ENCODE measurements around the gene CASP8AP2.
"Not testable (repeated sequence)": the region's sequence is repeated elsewhere in the genome, so short reads cannot be mapped to it uniquely, and the experiment has no call there.

The CASP8AP2 gene

DNA sequence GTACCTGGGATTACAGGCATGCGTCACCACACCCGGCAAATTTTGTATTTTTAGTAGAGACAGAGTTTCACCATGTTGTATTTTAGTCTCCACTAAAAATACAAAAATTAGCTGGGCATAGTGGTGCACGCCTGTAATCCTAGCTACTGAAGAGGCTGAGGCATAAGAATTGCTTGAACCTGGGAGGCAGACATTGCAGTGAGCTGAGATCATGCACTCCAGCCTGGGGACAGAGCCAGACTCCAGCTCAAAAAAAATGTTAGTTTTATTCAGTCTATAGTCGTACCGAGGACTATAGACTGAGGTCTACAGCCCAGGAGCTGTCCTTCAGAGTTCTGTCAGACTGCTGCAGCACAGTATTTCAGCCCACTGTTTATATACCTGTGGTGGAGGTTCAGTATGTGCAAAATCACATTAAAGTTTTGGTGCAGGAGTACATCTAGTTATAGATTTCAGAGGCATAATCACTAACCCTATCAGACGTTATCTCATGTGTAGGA is 3.6 kb upstream of the CASP8AP2 start:
- no peak for DNase-seq

DNA sequence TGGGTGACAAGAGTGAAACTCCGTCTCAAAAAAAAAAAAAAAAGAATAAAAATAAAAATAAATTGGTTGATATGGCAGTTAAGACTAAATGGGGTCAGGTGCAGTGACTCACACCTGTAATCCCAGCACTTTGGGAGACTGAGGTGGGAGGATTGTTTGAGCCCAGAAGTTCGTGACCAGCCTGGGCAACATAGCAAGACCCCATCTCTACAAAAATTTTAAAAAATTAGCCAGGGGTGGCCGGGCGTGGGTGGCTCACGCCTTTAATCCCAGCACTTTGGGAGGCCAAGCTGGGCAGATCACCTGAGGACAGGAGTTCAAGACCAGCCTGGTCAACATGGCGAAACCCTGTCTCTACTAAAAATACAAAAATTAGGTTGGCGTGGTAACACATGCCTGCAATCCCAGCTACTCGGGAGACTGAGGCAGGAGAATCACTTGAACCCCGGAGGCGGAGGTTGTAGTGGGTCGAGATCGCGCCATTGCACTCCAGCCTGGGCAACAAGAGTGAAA is 1.1 kb upstream of the CASP8AP2 start:
- not testable (repeated sequence) for DNase-seq

DNA sequence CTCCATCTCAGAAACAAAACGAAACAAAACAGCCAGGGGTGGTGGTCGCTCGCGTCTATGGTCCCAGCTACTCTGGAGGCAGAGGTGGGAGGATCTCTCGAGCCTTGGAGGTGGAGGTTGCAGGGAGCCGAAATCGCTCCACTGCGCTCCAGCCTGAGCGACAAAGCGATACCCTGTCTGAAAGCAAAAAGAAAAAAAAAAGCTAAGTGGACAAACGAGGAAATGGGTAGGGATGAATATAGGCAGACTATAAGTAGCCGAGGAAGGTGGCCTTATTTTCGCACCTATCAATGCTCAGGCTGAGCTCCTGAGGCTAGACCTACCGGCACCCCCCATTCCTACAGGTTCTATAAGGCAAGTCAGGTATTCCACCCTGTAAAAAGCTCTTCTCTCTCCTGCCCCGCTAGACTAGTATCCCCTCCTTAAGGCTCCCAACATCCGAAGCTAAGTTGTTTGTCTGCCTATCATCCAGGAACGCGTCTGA is 650 bp upstream of the CASP8AP2 start:
- DNase-seq: peak; percentile 46 to 52

DNA sequence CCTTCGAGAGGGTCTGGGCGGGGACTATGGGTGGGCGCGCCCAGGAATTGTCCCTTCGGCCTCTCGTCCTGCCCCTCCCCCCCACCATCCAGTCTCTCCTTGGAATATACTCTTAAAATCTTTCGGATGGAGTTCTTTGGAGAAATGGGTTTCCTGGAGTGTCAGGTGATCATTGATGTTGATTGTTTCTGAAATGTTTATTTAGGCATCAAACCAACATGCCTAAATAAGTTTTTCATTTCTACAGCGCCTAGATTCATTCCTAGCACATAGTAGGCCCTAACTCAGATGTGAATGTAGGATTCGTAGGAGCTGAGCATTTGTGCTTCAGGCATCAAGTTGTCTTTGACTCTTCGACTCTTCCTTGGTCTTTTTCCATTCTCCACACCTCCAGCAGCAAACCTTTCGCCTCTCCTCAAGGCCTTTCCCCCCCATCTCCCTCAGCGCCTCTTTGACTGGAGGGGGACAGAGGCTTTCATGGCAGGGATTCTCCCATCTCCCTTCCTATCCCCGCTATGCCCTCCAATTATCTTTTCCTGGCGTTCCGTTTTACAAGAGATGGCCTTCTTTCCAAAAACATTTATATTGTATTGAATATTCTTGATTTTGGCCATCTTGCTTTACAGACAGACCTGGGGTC is 610 bp downstream of the CASP8AP2 start:
- peak in 1 of 2 experiments; percentile 29 for DNase-seq

DNA sequence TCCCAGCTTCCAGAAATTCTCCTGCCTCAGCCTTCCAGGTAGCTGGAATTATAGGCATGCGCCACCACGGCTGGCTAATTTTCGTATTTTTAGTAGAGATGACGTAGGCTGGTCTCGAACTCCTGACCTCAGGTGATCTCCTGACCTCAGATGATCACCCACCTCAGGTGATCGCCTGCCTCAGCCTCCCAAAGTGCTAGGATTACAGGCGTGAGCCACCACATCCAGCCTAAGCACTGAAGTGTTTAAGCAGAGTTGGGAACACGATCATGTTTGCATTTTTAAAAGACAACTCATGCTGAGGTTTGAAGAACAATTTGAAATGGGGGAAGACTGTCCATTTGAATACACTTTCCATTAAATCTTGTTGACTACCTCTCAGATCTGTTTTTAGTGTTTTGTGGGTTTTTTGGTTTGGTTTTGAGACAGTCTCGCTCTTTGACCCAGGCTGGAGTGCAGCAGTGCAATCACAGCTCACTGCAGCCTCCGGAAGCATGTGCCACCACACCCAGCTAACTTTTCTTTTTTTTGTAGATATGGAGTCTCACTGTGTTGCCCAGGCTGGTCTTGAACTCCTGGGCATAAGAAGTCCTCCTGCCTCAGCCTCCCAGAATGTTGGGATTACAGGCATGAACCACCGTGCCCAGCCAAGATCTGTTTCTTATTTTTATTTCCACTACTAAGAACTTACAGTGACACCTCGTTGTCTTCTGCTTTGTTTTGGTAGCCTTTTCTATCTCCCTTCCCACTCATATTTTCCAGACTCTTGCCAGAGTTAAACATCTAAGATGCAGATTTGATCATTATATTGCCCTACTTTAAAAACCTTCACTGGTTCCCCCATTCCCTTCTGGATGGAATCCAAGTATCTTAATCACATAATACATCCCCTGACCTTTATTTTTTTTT is 5.5 kb downstream of the CASP8AP2 start:
- peak; percentile 53 to 66 for DNase-seq

DNA sequence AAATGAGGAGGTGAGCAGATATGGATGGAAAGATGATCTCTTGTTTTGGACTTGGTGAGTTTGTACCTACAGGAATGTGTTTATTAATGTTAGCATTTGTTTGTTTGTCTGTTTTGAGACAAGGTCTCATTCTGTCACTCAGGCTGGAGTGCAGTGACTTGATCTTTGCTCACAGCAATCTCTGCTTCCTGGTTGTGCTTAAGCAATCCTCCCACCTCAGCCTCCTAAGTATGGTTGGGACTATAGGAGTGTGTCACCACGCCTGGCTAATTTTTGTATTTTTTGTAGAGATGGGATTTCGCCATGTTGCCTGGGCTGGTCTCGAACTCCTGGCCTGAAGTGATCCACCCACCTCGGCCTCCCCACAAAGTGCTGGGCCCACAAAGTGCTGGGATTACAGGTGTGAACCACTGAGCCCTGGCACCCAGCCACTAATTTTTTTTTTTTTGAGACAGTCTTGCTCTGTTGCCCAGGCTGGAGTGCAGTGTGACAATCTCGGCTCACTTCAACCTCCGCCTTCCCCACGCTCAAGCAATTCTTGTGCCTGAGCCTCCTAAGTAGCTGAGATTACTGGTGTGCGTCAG is 7.1 kb downstream of the CASP8AP2 start:
- no peak for DNase-seq

DNA sequence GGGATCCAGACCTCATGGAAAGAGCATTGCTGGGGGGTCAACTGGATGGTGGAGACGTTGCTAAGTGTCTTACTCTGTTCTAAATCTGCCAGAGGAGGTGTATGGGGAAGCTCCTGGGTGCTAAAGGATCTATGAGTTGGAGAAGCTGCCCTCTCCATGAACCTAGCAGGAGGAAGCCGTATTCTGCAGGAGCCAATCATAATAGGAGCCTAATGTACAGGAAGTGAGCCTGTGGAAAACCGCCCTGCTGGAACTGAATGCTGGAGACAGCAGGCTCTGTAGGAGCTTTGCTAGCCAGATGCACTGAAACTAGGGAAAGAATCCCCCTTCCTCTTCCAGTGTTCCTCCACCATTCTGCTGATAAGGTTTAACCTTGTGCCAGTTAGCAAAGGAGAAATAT is 10.9 kb downstream of the CASP8AP2 start:
- no peak for DNase-seq

DNA sequence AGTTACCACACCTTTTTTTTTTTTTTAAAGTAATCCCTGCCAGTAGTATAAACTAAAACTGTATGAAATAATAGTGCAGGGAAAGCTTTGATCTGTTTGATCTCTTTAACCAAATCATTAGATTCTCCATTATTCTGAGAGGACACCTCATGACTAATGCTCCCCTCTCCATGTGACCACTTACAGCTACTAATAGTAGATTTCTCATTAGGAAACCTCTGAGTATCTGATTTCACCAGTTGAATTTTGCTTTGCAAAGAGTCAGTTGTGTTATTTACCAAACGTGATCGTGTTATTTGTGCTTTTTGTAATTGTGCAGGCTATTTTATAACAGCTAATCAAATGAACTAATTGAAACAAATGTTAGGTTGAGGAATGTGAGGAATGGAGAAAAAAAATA is 12.5 kb downstream of the CASP8AP2 start:
- no peak for DNase-seq

DNA sequence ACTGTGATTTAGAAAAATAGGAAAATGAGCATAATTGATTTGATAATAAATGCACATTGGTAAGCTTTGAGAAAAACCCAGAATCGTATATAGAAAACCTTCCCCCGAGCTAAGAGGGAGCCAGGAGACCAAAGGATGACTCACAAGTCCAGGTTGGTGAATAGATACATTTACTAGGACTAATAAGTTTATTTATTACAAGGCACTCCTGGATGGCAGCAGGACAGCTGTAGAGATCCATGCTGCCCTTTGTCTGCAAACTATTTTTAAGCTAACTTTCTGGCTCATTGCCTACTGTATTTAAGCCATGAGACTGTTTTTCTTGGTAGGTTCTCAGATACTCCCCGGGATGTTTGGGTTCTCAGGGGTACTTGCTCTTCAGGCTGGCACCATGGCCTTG is 13.4 kb downstream of the CASP8AP2 start:
- DNase-seq: no peak

DNA sequence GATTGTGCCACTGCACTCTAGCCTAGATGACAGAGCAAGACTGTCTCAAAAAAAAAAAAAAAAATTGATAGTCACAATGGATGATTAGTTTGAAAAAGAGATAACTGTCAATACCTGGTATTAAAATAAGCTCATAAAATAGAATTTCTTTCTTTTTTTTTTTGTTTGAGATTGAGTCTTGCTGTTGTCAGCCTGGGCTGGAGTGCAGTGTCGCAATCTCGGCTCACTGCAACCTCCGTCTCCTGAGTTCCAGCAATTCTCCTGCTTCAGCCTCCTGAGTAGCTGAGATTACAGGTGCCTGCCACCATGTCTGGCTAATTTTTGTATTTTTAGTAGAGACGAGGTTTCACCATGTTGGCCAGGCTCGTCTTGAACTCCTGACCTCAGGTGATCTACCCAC is 17.8 kb downstream of the CASP8AP2 start:
- DNase-seq: not testable (repeated sequence)

DNA sequence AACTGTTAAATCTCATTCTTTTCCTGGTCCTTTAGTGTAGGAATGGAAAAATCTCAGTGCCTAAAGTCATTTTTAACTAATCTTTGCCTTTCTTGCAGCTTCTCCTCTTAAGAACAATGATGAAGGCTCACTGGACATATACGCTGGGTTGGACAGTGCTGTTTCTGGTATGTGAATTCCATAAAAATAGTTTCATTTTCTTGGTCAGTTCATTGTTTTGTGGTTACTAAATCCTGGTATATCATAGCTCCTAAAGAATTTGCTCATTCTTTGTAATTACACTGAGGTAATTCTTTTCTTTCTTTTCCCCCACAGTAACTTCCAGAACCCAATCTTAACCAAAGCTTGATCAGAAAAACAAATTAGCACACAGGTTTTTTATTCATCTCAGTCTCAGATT is 23.4 kb downstream of the CASP8AP2 start:
- DNase-seq: no peak

DNA sequence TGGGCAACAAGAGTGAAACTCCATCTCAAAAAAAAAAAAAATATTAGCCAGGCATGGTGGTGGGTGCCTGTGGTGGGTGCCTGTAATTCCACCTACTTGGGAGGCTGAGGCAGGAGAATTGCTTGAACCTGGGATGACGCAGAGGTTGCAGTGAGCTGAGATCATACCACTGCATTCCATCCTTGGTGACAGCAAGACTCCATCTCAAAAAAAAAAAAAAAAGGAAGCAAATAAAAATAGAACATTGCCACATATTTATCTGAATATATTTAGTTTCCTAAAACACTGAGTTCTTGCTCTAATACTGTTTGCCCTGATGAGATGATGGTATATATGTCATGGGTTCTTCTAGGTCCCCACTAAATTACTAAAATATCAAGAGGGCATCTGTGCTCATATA is 28.4 kb downstream of the CASP8AP2 start:
- no peak for DNase-seq

DNA sequence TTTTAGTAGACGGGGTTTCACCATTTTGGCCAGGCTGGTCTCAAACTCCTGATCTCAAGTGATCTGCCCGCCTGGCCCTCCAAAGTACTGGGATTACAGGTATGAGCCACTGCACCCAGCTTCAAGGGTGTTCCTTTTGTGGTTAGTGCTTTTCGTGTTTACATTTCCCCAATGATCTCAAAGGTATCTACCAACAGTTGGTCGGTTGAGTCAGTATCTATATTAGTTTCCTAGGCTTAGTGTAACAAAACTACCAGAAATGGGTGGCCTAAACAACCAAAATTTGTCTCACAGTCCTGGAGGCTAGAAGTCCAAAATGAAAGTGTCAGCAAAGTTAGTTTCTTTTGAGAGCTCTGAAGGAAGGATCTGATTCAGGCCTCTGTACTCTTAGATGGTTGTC is 30.1 kb downstream of the CASP8AP2 start:
- DNase-seq: no peak

DNA sequence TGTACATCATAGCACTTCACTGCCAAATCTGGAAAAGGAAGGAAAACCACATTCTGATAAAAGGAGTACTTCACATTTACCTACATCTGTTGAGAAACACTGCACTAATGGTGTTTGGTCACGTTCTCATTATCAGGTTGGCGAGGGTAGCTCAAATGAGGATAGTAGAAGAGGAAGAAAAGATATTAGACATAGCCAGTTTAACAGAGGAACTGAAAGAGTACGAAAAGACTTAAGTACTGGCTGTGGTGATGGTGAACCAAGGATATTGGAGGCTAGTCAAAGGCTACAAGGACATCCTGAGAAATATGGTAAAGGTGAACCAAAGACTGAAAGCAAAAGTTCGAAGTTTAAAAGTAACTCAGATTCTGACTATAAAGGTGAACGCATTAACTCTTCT is 32.6 kb downstream of the CASP8AP2 start:
- DNase-seq: no peak

DNA sequence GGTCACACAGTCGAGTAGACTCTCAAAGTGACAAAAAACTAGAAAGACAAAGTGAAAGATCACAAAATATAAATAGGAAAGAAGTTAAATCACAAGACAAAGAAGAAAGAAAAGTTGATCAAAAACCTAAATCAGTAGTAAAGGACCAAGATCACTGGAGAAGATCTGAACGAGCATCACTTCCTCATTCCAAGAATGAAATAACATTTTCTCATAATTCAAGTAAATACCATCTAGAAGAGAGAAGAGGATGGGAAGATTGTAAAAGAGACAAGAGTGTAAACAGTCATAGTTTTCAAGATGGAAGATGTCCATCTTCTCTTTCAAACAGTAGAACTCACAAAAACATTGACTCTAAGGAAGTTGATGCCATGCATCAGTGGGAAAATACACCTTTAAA is 33.0 kb downstream of the CASP8AP2 start:
- DNase-seq: no peak

DNA sequence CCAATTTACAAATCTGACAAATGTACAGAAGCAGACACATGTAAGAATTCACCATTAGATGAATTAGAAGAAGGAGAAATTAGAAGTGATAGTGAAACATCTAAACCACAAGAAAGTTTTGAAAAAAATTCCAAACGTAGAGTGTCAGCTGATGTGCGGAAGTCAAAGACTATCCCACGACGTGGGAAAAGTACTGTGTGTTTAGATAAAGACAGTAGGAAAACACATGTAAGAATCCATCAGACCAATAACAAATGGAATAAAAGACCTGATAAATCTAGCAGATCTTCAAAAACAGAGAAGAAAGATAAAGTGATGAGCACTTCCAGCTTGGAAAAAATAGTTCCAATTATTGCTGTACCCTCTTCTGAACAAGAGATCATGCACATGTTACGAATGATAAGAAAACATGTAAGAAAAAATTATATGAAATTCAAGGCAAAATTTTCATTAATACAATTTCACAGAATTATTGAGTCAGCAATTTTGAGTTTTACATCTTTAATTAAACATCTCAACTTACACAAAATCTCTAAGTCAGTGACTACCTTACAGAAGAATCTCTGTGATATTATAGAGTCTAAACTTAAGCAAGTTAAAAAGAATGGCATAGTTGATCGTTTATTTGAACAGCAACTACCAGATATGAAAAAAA is 36.5 kb downstream of the CASP8AP2 start:
- DNase-seq: no peak

DNA sequence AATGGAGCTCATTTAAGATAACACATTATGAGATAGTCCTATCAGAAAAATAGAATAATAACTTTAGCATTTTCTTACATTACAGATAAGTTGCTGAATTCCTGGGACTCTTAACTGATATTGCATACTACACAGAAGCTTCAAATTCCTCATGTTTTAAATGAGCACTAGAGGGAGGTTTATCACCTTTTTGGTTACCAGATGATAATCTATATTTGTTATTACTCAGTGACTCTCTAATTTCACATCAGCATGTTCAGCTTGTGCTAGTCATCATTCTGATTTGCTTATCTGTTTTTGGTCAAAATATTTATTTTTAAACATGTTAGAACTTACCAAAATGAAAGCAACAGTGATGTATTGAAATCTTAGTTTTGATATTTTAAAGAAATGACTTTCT is 44.0 kb downstream of the CASP8AP2 start:
- DNase-seq: no peak

DNA sequence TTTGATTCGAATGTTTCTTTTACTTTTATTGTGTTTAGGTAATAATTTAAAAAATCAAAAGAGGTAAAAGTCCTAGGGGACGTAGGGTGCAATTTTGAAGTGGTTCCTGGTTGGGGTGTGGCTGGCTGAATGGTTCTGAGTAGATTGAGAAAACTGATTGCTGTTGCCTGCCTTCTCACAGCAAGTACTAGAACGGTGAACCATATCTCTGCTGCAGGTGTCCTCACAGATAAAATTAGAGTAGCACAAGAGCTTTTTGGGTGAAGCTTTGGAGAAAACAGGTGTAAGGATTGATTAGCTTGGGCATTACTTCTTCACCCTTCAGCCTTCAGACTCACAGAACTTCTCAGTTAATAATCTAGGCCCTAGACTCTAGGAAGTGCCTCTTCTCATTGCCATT is 44.8 kb downstream of the CASP8AP2 start:
- DNase-seq: no peak

DNA sequence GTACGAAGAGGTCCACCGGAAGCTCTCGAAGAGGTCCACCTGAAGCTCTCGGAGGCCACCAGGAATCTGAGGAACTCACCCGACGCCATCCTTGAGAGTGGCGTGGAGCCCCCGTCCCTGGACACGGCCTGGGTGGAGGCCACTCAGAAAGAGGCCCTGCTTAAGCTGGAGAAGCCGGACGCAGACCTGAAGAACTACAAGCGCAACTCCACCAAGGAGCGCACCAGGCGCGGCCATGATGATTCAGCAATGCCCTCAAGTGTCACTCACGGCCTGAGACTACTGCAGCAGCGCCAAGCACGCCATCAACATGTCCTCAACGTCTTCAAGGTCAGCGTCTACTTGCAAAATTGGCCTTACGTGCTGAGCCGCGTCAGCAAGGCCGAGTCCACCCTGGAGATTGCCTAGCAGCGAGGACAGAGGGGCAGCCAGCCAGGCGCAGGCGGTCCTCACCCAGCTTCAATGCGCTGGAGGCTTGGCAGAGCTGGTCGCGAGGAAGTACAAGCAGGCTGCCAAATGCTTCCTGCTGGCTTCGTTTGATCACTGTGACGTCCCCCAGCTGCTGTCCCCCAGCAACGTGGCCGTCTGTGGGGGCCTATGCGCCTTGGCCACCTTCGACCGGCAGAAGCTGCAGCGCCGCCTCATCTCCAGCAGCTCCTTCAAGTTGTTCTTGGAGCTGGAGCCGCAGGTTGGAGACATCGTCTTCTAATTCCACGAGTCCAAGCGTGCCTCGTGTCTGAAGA is 56.9 kb downstream of the CASP8AP2 start:
- no peak for DNase-seq

DNA sequence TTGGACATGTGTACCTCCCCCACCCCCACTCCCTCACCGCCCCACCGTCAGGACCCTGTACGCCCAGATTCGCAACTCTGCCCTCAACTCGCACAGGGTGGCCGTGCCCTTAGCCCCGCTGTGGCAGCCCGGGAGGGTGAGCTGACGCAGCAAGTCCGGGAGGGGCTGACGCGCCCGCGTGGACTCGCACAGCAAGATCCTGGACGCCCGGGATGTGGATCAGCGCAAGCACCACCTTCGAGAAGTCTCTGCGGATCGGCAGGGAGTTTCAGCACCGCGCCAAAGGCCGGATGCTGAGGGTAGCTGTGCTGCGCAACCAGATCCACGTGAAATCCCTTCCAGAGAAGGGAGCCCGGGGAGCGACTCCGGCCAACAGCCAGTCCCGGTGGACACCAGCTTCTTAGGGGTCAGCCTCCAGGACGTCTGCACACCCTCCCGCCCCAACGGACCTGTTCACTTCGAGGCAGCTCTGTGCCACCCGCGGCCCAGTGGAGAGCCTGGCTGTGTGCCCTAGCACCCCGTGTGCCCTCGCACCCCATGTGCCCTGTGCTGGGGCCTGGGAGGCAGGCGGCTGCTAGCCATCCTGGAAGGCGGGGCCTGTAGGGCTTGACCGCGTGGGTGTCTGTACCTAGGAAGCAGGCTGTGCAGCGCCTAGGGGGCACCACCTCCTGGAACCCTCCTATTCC is 57.9 kb downstream of the CASP8AP2 start:
- DNase-seq: peak in 1 of 2 experiments; percentile 38

DNA sequence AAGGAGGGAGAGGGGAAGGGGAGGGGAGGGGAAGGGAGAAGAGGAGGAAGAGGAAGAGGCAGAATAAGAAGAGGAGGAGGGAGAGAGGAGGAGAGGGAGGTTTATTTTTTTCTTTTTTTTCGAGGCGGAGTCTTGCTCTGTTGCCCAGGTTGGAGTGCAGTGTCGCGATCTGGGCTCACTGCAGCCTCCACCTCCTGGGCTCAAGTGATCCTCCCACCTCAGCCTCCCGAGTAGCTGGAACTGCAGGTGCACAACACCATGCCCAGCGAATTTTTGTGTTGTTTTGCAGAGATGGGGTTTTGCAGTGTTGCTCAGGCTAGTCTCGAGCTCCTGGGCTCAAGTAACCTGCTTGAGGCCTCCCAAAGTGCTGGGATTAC is 58.4 kb downstream of the CASP8AP2 start:
- DNase-seq: no peak

DNA sequence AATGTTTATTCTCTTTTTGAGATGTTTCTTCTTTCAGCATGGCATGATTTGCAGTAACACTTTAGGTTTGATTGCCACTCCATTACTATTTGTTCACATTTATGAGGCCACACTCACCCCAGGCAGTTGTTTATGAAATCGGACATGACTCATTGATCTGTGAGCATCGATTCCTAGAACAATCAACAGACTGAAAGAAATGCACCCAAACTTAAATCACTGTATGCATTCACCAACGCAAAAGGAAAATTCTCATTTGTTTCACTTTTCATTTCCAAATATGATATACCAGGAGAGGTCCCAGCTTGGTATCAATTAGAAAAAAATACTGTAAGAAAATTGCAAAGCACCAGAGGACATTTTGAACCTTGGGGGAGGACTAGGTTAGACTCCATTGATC is 59.2 kb downstream of the CASP8AP2 start:
- no peak for DNase-seq
